H1 (cell line): ENCODE data around the gene SLC23A3. TPM values are rescaled to one million over a fixed set of nuclear protein-coding genes. Genes with fewer than 3 reads are reported as not detected.

Experiments
- CTCF ChIA-PET: fragments of 300-600 bp; sonication (Branson Sonifier 250); formaldehyde crosslinking; loops from one replicate; lab custom pipeline; 2021; ENCODE audit not compliant: partially characterized antibody; lab: Charles Lee
- POLR2A ChIA-PET: fragments of 300-600 bp; sonication (Branson Sonifier 250); formaldehyde crosslinking; loops from one replicate; lab custom pipeline; 2021; ENCODE audit warnings: inconsistent platforms; ENCODE audit not compliant: partially characterized antibody; lab: Charles Lee
- DNase-seq, 2 experiments: peaks; one replicate each; pipeline versions ENCODE4 v3.0.0 to v3.0.0-alpha.2; 2010 to 2022; ENCODE audit warnings: low spot score in 2 of 2, low read depth in 1 of 2, mixed read lengths in 1 of 2
- FAIRE-seq: peaks from 2 replicates; lab custom pipeline; 2011; peaks lifted over from hg19 to GRCh38; lab: Jason Lieb, UNC
- H2AFZ ChIP-seq: 2 replicates; pipeline ENCODE4 v1.8.1; 2012; ENCODE audit warnings: low read length, inconsistent platforms
- H2AK5ac ChIP-seq: 2 replicates; pipeline ENCODE4 v1.6.1; 2013; ENCODE audit warnings: low read depth, low read length
- H2BK120ac ChIP-seq: replicated peaks from 2 replicates; pipeline ENCODE3; 2013; ENCODE audit warnings: low read depth, low read length, inconsistent platforms
- H2BK12ac ChIP-seq: 2 replicates; pipeline ENCODE4 v1.6.1; 2013; ENCODE audit warnings: low read depth, low read length
- H2BK15ac ChIP-seq: 2 replicates; pipeline ENCODE4 v1.6.1; 2013; ENCODE audit warnings: low read length
- H2BK20ac ChIP-seq: 2 replicates; pipeline ENCODE4 v1.6.1; 2013; ENCODE audit warnings: low read length
- H2BK5ac ChIP-seq: 2 replicates; pipeline ENCODE4 v1.6.1; 2013; ENCODE audit warnings: low read depth, low read length
- H3K14ac ChIP-seq: 2 replicates; pipeline ENCODE4 v1.6.1; 2013; ENCODE audit warnings: inconsistent platforms; ENCODE audit not compliant: insufficient read length
- H3K18ac ChIP-seq: 2 replicates; pipeline ENCODE4 v1.6.1; 2013; ENCODE audit warnings: low read length; ENCODE audit errors: extremely low read depth
- H3K23ac ChIP-seq: 2 replicates; pipeline ENCODE4 v1.6.1; 2013; ENCODE audit warnings: inconsistent platforms; ENCODE audit not compliant: insufficient read length
- H3K23me2 ChIP-seq: 2 replicates; pipeline ENCODE4 v1.6.1; 2013; ENCODE audit warnings: low read depth, low read length
- H3K27ac ChIP-seq: 2 replicates; pipeline ENCODE4 v1.6.1; 2011; ENCODE audit warnings: low read depth, low read length, inconsistent platforms
- H3K27me3 ChIP-seq, 4 experiments: replicated peaks in 1 of 4; 1 replicate in 1 of 4; 2 replicates in 3 of 4; pipeline versions ENCODE4 v1.6.1 to v1.8.1; 2011 to 2013; ENCODE audit warnings: low read length in 3 of 4, mild to moderate bottlenecking in 3 of 4, inconsistent platforms in 2 of 4, mixed read lengths in 2 of 4, moderate library complexity in 1 of 4; ENCODE audit not compliant: control insufficient read depth in 3 of 4, insufficient read depth in 3 of 4; ENCODE audit errors: extremely low read depth in 1 of 4
- H3K36me3 ChIP-seq, 4 experiments: 2 replicates each; pipeline versions ENCODE4 v1.6.1 to v1.8.1; 2011 to 2013; ENCODE audit warnings: mild to moderate bottlenecking in 4 of 4, low read length in 3 of 4, moderate library complexity in 2 of 4, control low read depth in 1 of 4, inconsistent platforms in 1 of 4; ENCODE audit not compliant: insufficient read depth in 4 of 4, control insufficient read depth in 2 of 4
- H3K4ac ChIP-seq: replicated peaks from 2 replicates; pipeline ENCODE3; 2013; ENCODE audit warnings: low read length, low read depth, mixed read lengths, inconsistent platforms; ENCODE audit not compliant: insufficient read length
- H3K4me1 ChIP-seq, 4 experiments: replicated peaks in 1 of 4; 1 replicate in 1 of 4; 2 replicates in 3 of 4; pipeline versions ENCODE4 v1.6.1 to v1.8.1; 2011 to 2013; ENCODE audit warnings: low read length in 3 of 4, inconsistent platforms in 2 of 4, mixed read lengths in 1 of 4; ENCODE audit not compliant: insufficient read depth in 4 of 4, control insufficient read depth in 3 of 4
- H3K4me2 ChIP-seq, 2 experiments: 2 replicates each; pipeline versions ENCODE4 v1.6.1 to v1.8.1; 2011 to 2013; ENCODE audit warnings: low read depth in 2 of 2, low read length in 2 of 2, control low read depth in 1 of 2, inconsistent platforms in 1 of 2, mild to moderate bottlenecking in 1 of 2; ENCODE audit not compliant: insufficient read depth in 1 of 2
- H3K4me3 ChIP-seq, 4 experiments: fragments of 200-600, 300-600 bp in 1 of 4; sonication (generic), shearing (Covaris generic), sonication (Bioruptor Twin) in 1 of 4; 2 replicates each; pipeline versions ENCODE4 v1.5.1 to v1.8.1; 2011 to 2016; ENCODE audit warnings: low read length in 4 of 4, low read depth in 3 of 4, control low read depth in 2 of 4, inconsistent platforms in 2 of 4, mild to moderate bottlenecking in 2 of 4, mixed read lengths in 1 of 4, moderate library complexity in 1 of 4; ENCODE audit not compliant: insufficient read depth in 2 of 4; ENCODE audit errors: extremely low read depth in 1 of 4
- H3K56ac ChIP-seq: replicated peaks from 2 replicates; pipeline ENCODE3; 2013; ENCODE audit warnings: low read depth, mild to moderate bottlenecking, mixed read lengths, low read length, inconsistent platforms; ENCODE audit not compliant: insufficient read length
- H3K79me1 ChIP-seq: 2 replicates; pipeline ENCODE4 v1.6.1; 2013; ENCODE audit warnings: low read depth, low read length, control low read depth
- H3K79me2 ChIP-seq, 2 experiments: 2 replicates each; pipeline versions ENCODE4 v1.6.1 to v1.8.1; 2012 to 2013; ENCODE audit warnings: low read length in 2 of 2, mild to moderate bottlenecking in 2 of 2, inconsistent platforms in 1 of 2; ENCODE audit not compliant: insufficient read depth in 2 of 2, control insufficient read depth in 1 of 2
- H3K9ac ChIP-seq, 4 experiments: replicated peaks in 1 of 4; 1 replicate in 1 of 4; 2 replicates in 3 of 4; pipeline versions ENCODE4 v1.6.1 to v1.8.1; 2011 to 2013; ENCODE audit warnings: low read depth in 3 of 4, low read length in 3 of 4, control low read depth in 2 of 4, mild to moderate bottlenecking in 2 of 4, moderate library complexity in 2 of 4, inconsistent platforms in 1 of 4; ENCODE audit errors: extremely low read depth in 1 of 4
- H3K9me3 ChIP-seq, 2 experiments: 2 replicates each; pipeline versions ENCODE4 v1.6.1 to v1.8.1; 2012 to 2013; ENCODE audit warnings: mild to moderate bottlenecking in 2 of 2, moderate library complexity in 2 of 2, control low read depth in 1 of 2, inconsistent platforms in 1 of 2, low read depth in 1 of 2, low read length in 1 of 2, mixed read lengths in 1 of 2; ENCODE audit not compliant: insufficient read depth in 2 of 2
- H4K20me1 ChIP-seq, 2 experiments: replicated peaks in 1 of 2; 2 replicates each; pipeline versions ENCODE3 to v1.8.1; 2011 to 2013; ENCODE audit warnings: inconsistent platforms in 2 of 2, low read length in 2 of 2, mild to moderate bottlenecking in 1 of 2; ENCODE audit not compliant: insufficient read depth in 2 of 2, control insufficient read depth in 1 of 2
- H4K5ac ChIP-seq: 2 replicates; pipeline ENCODE4 v1.6.1; 2013; ENCODE audit warnings: low read length, low read depth, mixed read lengths, inconsistent platforms; ENCODE audit not compliant: insufficient read length
- H4K8ac ChIP-seq: 2 replicates; pipeline ENCODE4 v1.8.0; 2013; ENCODE audit warnings: mild to moderate bottlenecking, moderate library complexity, low read length, inconsistent platforms; ENCODE audit not compliant: insufficient read depth; ENCODE audit errors: extremely low read depth
- H4K91ac ChIP-seq: replicated peaks from 2 replicates; pipeline ENCODE3; 2013; ENCODE audit warnings: low read length, mixed read lengths, inconsistent platforms; ENCODE audit not compliant: insufficient read length
- NANOG ChIP-seq: IDR thresholded peaks from 2 replicates; pipeline ENCODE4 v1.6.1; 2011; ENCODE audit warnings: low read length, low read depth, mild to moderate bottlenecking, inconsistent platforms; ENCODE audit not compliant: insufficient read depth, poor library complexity, severe bottlenecking
- POU5F1 ChIP-seq: IDR thresholded peaks from 2 replicates; pipeline ENCODE4 v1.6.1; 2011; ENCODE audit warnings: low read depth, mild to moderate bottlenecking, low read length, moderate library complexity
- RXRA ChIP-seq: IDR thresholded peaks from 2 replicates; pipeline ENCODE4 v1.6.1; 2011; ENCODE audit warnings: low read depth, mild to moderate bottlenecking, low read length, moderate library complexity; ENCODE audit not compliant: insufficient read depth
- WGBS, 2 experiments: shearing (Covaris generic) in 1 of 2; methylation state at CpG; one replicate each; pipeline versions ENCODE4 v1.1.6 to v1.1.7; 2013 to 2015; ENCODE audit warnings: low lambda C conversion rate in 2 of 2, mixed read lengths in 2 of 2, inconsistent platforms in 1 of 2, low coverage in 1 of 2, missing lambda C conversion rate in 1 of 2; ENCODE audit not compliant: insufficient replicate concordance in 2 of 2, insufficient coverage in 1 of 2, insufficient read length in 1 of 2; ENCODE audit errors: extremely low coverage in 1 of 2, missing lambda C conversion rate in 1 of 2; 5-methylcytosine and 5-hydroxymethylcytosine counted together
- polyA plus RNA-seq, 7 experiments: library from polyadenylated mRNA; depleted of rRNA in 3 of 7; stranded (reverse) in 5 of 7; unstranded in 2 of 7; fragments of >200 nt in 5 of 7; fragments of 200-250 nt in 2 of 7; gene quantifications; 1 replicate in 5 of 7; 2 replicates in 1 of 7; 4 replicates in 1 of 7; pipeline versions ENCODE4 v1.2.1 to v1.2.3, GENCODE V29; 2011 to 2013; ENCODE audit warnings: missing spikeins in 2 of 7, mixed read lengths in 2 of 7
- total RNA-seq: library from RNA; stranded (reverse); fragmentation: NEBNext Ultra II Directional; extraction: Animal tissue kit (Norgen Biotek cat#: 25700); gene quantifications from 2 replicates; pipeline ENCODE4 v1.2.1, GENCODE V29; 2021

The SLC23A3 gene
- total and polyA plus RNA-seq, 2 of the 8 experiments (the other 6 are each of a cell fraction or from before 2014, with no cell fraction given): 0.35 to 0.84 TPM

GRCh38 chr2:219210886-219211362 lies 41.1 kb upstream of the SLC23A3 start:
- no peak overlapping the region for H3K4ac ChIP-seq
- no peak overlapping the region for H4K5ac ChIP-seq
- H3K23me2 ChIP-seq: peaks cover 10% of the 10 kb centered on the region
- WGBS, 2 experiments: 92% methylated on average over 9 of the region's 9 CpGs; no CpG with 5 or more reads in 1 of the 2 experiments
- no peak overlapping the region for H2BK12ac ChIP-seq
- no peak overlapping the region for H4K91ac ChIP-seq
- no peak overlapping the region; the same call in 1 of the 2 replicates for H4K8ac ChIP-seq
- TF ChIP-seq NANOG (no peak), POU5F1 (no peak), RXRA (no peak)
- no peaks in the 10 kb centered on the region for H3K9me3 ChIP-seq
- DNase-seq: no peak
- peaks cover 0 to 6% (median 3%) of the 10 kb centered on the region in 4 experiments; a peak in 6 of 7 replicates for H3K4me1 ChIP-seq
- no peak overlapping the region for H2BK5ac ChIP-seq
- H3K14ac ChIP-seq: no peak overlapping the region
- H3K4me3 ChIP-seq: no peak overlapping the region
- H3K79me1 ChIP-seq: no peaks in the 10 kb centered on the region
- no peak overlapping the region for H2BK120ac ChIP-seq
- H3K36me3 ChIP-seq: peaks cover 14 to 55% (median 26%) of the 10 kb centered on the region in 4 experiments
- H2AK5ac ChIP-seq: no peak overlapping the region
- H3K27ac ChIP-seq: no peak overlapping the region
- H2AFZ ChIP-seq: no peak overlapping the region
- no peak for FAIRE-seq
- no peak overlapping the region for H2BK20ac ChIP-seq
- H4K20me1 ChIP-seq: peaks cover 0 to 4% of the 10 kb centered on the region in 2 experiments
- no peak overlapping the region for H2BK15ac ChIP-seq
- H3K79me2 ChIP-seq: no peaks in the 10 kb centered on the region
- no peak overlapping the region for H3K23ac ChIP-seq
- H3K18ac ChIP-seq: no peak overlapping the region
- no peak overlapping the region for H3K9ac ChIP-seq
- ChIA-PET CTCF (interaction anchor here (0.6 to 1.8 kb wide), 5 partner anchors 21 to 104 kb away, joined by 3 to 9 read pairs (median 3); partner anchors contain the start of gene CNPPD1), POLR2A (interaction anchor here (0.6 to 1.6 kb wide), 5 partner anchors 9 to 34 kb away, joined by 3 to 5 read pairs (median 3); partner anchors contain the start of genes GLB1L and STK16)
- no peaks in the 10 kb centered on the region for H3K27me3 ChIP-seq
- no peak overlapping the region for H3K56ac ChIP-seq
- H3K4me2 ChIP-seq: no peak overlapping the region
